Sigmoid colon (tissue), 7 donors: ENCODE results near the gene NRIP3. TPM values are rescaled to one million over a fixed set of nuclear protein-coding genes. Genes with fewer than 3 reads are reported as not detected.
"Not testable (repeated sequence)": the region's sequence is repeated elsewhere in the genome, so short reads cannot be mapped to it uniquely, and the experiment has no call there.

Experiments
- DNase-seq: peaks from one replicate; pipeline ENCODE4 v3.0.0-alpha.2; 2019
- H3K27ac ChIP-seq, 4 donors: fragments of 200-600 bp; sonication (generic); one replicate each; pipeline ENCODE4 v1.5.1; 2016 to 2019; ENCODE audit warnings: mild to moderate bottlenecking in 1 of 4
- H3K27me3 ChIP-seq, 3 donors: fragments of 200-600 bp; sonication (generic); one replicate each; pipeline ENCODE4 v1.5.1; 2019; ENCODE audit warnings: mild to moderate bottlenecking in 1 of 3
- H3K36me3 ChIP-seq, 4 donors: fragments of 200-600 bp; sonication (generic); one replicate each; pipeline ENCODE4 v1.5.1; 2016 to 2019
- H3K4me1 ChIP-seq, 4 donors: fragments of 200-600 bp; sonication (generic); one replicate each; pipeline ENCODE4 v1.5.1; 2017 to 2019
- H3K4me3 ChIP-seq, 4 donors: fragments of 200-600 bp; sonication (generic); one replicate each; pipeline ENCODE4 v1.5.1; 2017 to 2019; ENCODE audit warnings: mild to moderate bottlenecking in 2 of 4, moderate library complexity in 1 of 4
- H3K9me3 ChIP-seq, 4 donors: fragments of 200-600 bp in 3 of 4; sonication (generic) in 3 of 4; one replicate each; pipeline versions ENCODE4 v1.5.1 to v1.6.1; 2013 to 2019
- EP300 ChIP-seq, 4 donors: sonication (generic); formaldehyde crosslinking; IDR thresholded peaks; one replicate each; pipeline ENCODE4 v1.6.1; 2017; ENCODE audit warnings: antibody characterized with exemption in 4 of 4
- POLR2A ChIP-seq, 2 donors: fragments of 450-650 bp; IDR thresholded peaks; one replicate each; pipeline ENCODE4 v1.6.1; 2016; ENCODE audit warnings: antibody characterized with exemption in 2 of 2, mild to moderate bottlenecking in 2 of 2, moderate library complexity in 2 of 2
- POLR2AphosphoS5 ChIP-seq, 4 donors: sonication (generic); formaldehyde crosslinking; IDR thresholded peaks; one replicate each; pipeline ENCODE4 v1.6.1; 2017; ENCODE audit warnings: antibody characterized with exemption in 4 of 4
- WGBS, 2 donors: extraction: QIAGEN DNeasy Blood & Tissue Kit; methylation state at CpG; one replicate each; pipeline ENCODE4 v1.1.7; 2013; 5-methylcytosine and 5-hydroxymethylcytosine counted together
- intact Hi-C: fragments of 100-400 bp; cut with DNase I; formaldehyde crosslinking; loops from one replicate; pipeline ENCODE4 v1.15.1; 2023
- polyA plus RNA-seq, 3 donors: library from polyadenylated mRNA; stranded (reverse); fragments of 200-250 nt; gene quantifications; one replicate each; pipeline ENCODE4 v1.2.3, GENCODE V29; 2013
- total RNA-seq, 4 donors: library from RNA; depleted of rRNA; stranded (reverse); fragments of >200 nt; gene quantifications; one replicate each; pipeline ENCODE4 v1.1.0, GENCODE V29; 2016
- TF ChIP-seq, protein P1 (sequence below), 4 experiments: fragments of 450-650 bp in 3 of 4; fragments of 200-600 bp in 1 of 4; IDR thresholded peaks; one replicate each; pipeline ENCODE4 v1.5.1; 2016 to 2019; ENCODE audit warnings: antibody characterized with exemption in 4 of 4, mild to moderate bottlenecking in 3 of 4, moderate library complexity in 2 of 4
- donor health status: healthy with polysubstance abuse.
- donor health status: Bipolar disorder and iron deficiency.
- donor health status: healthy.

NRIP3 gene
- total and polyA plus RNA-seq, 7 donors: under 0.01 to 5.3 (median 2.9) TPM; not detected in 1

DNA sequence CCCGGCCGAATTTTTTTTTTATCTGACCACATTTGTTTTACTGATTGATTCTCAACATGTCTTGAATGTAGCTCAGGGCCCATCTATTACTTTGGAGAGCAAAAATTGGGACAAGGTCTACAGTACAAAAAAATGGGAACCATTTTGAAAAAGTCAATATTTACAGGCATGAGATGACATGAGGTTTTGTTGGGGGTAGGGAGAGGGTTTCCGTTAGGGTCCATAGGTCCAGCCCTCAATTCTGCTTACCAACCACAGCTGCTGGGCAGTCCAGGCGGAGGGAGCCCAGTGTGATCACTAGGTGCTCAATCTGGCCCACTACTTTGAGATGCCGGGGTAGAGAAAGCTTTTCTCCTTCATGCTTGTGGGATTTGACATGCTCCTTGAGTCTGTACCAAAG lies 18.3 kb downstream of the NRIP3 start:
- TF ChIP-seq, protein P1, sequence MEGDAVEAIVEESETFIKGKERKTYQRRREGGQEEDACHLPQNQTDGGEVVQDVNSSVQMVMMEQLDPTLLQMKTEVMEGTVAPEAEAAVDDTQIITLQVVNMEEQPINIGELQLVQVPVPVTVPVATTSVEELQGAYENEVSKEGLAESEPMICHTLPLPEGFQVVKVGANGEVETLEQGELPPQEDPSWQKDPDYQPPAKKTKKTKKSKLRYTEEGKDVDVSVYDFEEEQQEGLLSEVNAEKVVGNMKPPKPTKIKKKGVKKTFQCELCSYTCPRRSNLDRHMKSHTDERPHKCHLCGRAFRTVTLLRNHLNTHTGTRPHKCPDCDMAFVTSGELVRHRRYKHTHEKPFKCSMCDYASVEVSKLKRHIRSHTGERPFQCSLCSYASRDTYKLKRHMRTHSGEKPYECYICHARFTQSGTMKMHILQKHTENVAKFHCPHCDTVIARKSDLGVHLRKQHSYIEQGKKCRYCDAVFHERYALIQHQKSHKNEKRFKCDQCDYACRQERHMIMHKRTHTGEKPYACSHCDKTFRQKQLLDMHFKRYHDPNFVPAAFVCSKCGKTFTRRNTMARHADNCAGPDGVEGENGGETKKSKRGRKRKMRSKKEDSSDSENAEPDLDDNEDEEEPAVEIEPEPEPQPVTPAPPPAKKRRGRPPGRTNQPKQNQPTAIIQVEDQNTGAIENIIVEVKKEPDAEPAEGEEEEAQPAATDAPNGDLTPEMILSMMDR (IDR thresholded peaks at IDR 0.05): no peak
- no peak for TF ChIP-seq POLR2A (IDR thresholded peaks at IDR 0.05)
- TF ChIP-seq EP300 (IDR thresholded peaks at IDR 0.05): no peak
- 94 to 95% methylated on average over 5 of the region's 5 CpGs for WGBS, 2 donors
- Histone ChIP-seq H3K9me3 (no peaks in the 10 kb centered on the region), H3K36me3 (no peaks in the 10 kb centered on the region), H3K4me1 (no peaks in the 10 kb centered on the region), H3K27me3 (no peaks in the 10 kb centered on the region), H3K27ac (no peak overlapping the region), H3K4me3 (no peak overlapping the region)
- intact Hi-C loops: no loop called here
- no peak for DNase-seq

GRCh38 chr11:8983552-8983951 lies 20.2 kb downstream of the NRIP3 start:
- no peaks in the 10 kb centered on the region for H3K4me1 ChIP-seq
- no peak for TF ChIP-seq POLR2AphosphoS5 (IDR thresholded peaks at IDR 0.05)
- TF ChIP-seq, protein P1 (IDR thresholded peaks at IDR 0.05): no peak
- TF ChIP-seq EP300 (IDR thresholded peaks at IDR 0.05): no peak
- no peak for TF ChIP-seq POLR2A (IDR thresholded peaks at IDR 0.05)
- intact Hi-C loops: no loop called here
- H3K9me3 ChIP-seq: no peaks in the 10 kb centered on the region
- H3K36me3 ChIP-seq: no peaks in the 10 kb centered on the region
- H3K4me3 ChIP-seq: no peak overlapping the region
- WGBS, 2 donors: 83 to 88% methylated on average over 2 of the region's 2 CpGs
- H3K27ac ChIP-seq: no peak overlapping the region
- no peaks in the 10 kb centered on the region for H3K27me3 ChIP-seq
- DNase-seq: no peak

GRCh38 chr11:8980485-8980884 lies 23.3 kb downstream of the NRIP3 start:
- Histone ChIP-seq H3K27me3 (no peaks in the 10 kb centered on the region), H3K36me3 (no peaks in the 10 kb centered on the region), H3K27ac (no peak overlapping the region), H3K4me1 (no peaks in the 10 kb centered on the region), H3K4me3 (no peak overlapping the region), H3K9me3 (no peaks in the 10 kb centered on the region)
- no peak for DNase-seq
- intact Hi-C loops: no loop called here
- TF ChIP-seq POLR2AphosphoS5 (IDR thresholded peaks at IDR 0.05) (no peak), EP300 (IDR thresholded peaks at IDR 0.05) (no peak), POLR2A (IDR thresholded peaks at IDR 0.05) (no peak)
- TF ChIP-seq, protein P1 (IDR thresholded peaks at IDR 0.05): no peak
- 74 to 82% methylated on average over 3 of the region's 3 CpGs for WGBS, 2 donors

- WGBS, 2 donors: 90 to 92% methylated on average over 5 of the region's 7 CpGs
- H3K4me1 ChIP-seq, H3K27ac ChIP-seq, H3K27me3 ChIP-seq, DNase-seq, intact Hi-C loops, H3K36me3 ChIP-seq, H3K4me3 ChIP-seq, H3K9me3 ChIP-seq: not testable (repeated sequence)
Measured at GRCh38 chr11:8979365-8979764, 24.4 kb downstream of the NRIP3 start.

- H3K27me3 ChIP-seq: no peaks in the 10 kb centered on the region
- intact Hi-C loops: no loop called here
- H3K36me3 ChIP-seq: no peaks in the 10 kb centered on the region
- DNase-seq: no peak
- H3K4me3 ChIP-seq: no peak overlapping the region
- no peaks in the 10 kb centered on the region for H3K9me3 ChIP-seq
- WGBS, 2 donors: 78 to 80% methylated on average over 3 of the region's 3 CpGs
- no peak overlapping the region for H3K27ac ChIP-seq
- no peaks in the 10 kb centered on the region for H3K4me1 ChIP-seq
- TF ChIP-seq, protein P1 (IDR thresholded peaks at IDR 0.05): no peak
- TF ChIP-seq EP300 (IDR thresholded peaks at IDR 0.05) (no peak), POLR2AphosphoS5 (IDR thresholded peaks at IDR 0.05) (no peak), POLR2A (IDR thresholded peaks at IDR 0.05) (no peak)
Measured at GRCh38 chr11:8973121-8973520, 30.7 kb downstream of the NRIP3 start.
